B cell (primary cell): ENCODE data around the gene ECM2.

Experiments
- CTCF ChIP-seq: fragments of 200-600 bp; IDR thresholded peaks from one replicate; pipeline ENCODE4 v1.8.0; 2022; ENCODE audit warnings: antibody characterized with exemption, mild to moderate bottlenecking
- EZH2 ChIP-seq: IDR thresholded peaks from 2 replicates; pipeline ENCODE4 v1.6.1; 2012; ENCODE audit warnings: borderline replicate concordance, low read depth, mild to moderate bottlenecking, moderate library complexity, low read length; ENCODE audit not compliant: insufficient read depth, poor library complexity, severe bottlenecking

- TF ChIP-seq CTCF (no peak), EZH2 (no peak)
Observed at GRCh38 chr9:92514635-92515034, 21.2 kb downstream of the ECM2 start.
